Stimulated activated CD8-positive, alpha-beta memory T cell treated with anti-CD3 and anti-CD28 coated beads, Interleukin-4, amount 100 ng/mL, for 48 hours (primary cell): ENCODE measurements around the gene MSTN.

Experiments used
- DNase-seq: peaks from one replicate; pipeline ENCODE4 v3.0.0-alpha.2; 2020

The MSTN gene

GRCh38 chr2:190062601-190063000, at the start of gene MSTN:
MSTN (minus strand) TSS chr2:190062729; CDS start chr2:190062596, 133 bp downstream.
- DNase-seq = no peak

GRCh38 chr2:190111166-190111565, 48.6 kb upstream of the MSTN start:
- no peak for DNase-seq

- DNase-seq = no peak
These were observed 48.2 kb upstream of the MSTN start for GRCh38 chr2:190110699-190111098.

- DNase-seq = no peak
These were observed 47.6 kb upstream of the MSTN start for GRCh38 chr2:190110131-190110530.

GRCh38 chr2:190107409-190107808, 44.9 kb upstream of the MSTN start:
- DNase-seq = no peak

GRCh38 chr2:190106783-190107182, 44.3 kb upstream of the MSTN start:
- no peak for DNase-seq

GRCh38 chr2:190105554-190105953, 43.0 kb upstream of the MSTN start:
- no peak for DNase-seq

- no peak for DNase-seq
These were observed 40.6 kb upstream of the MSTN start for GRCh38 chr2:190103144-190103543.

GRCh38 chr2:190099890-190100697, 37.6 kb upstream of the MSTN start:
- DNase-seq = no peak

GRCh38 chr2:190098851-190099250, 36.3 kb upstream of the MSTN start:
- no peak for DNase-seq

GRCh38 chr2:190097115-190097514, 34.6 kb upstream of the MSTN start:
- DNase-seq = no peak

- DNase-seq = no peak
These were observed 31.9 kb upstream of the MSTN start for GRCh38 chr2:190094316-190094871.

- no peak for DNase-seq
These were observed 31.3 kb upstream of the MSTN start for GRCh38 chr2:190093793-190094192.

- DNase-seq = no peak
These were observed 27.6 kb upstream of the MSTN start for GRCh38 chr2:190090148-190090547.

GRCh38 chr2:190088917-190089316, 26.4 kb upstream of the MSTN start:
- peak; percentile 49 for DNase-seq

- DNase-seq = no peak
These were observed 22.2 kb upstream of the MSTN start for GRCh38 chr2:190084704-190085103.

GRCh38 chr2:190082118-190082517, 19.6 kb upstream of the MSTN start:
- no peak for DNase-seq

- no peak for DNase-seq
These were observed 18.1 kb upstream of the MSTN start for GRCh38 chr2:190080527-190081049.

- DNase-seq = no peak
These were observed 16.6 kb upstream of the MSTN start for GRCh38 chr2:190079160-190079559.

GRCh38 chr2:190075623-190076022, 13.1 kb upstream of the MSTN start:
- no peak for DNase-seq

GRCh38 chr2:190069936-190070696, 7.6 kb upstream of the MSTN start:
- no peak for DNase-seq

- no peak for DNase-seq
These were observed 6.2 kb upstream of the MSTN start for GRCh38 chr2:190068764-190069163.

- DNase-seq = no peak
These were observed 3.3 kb upstream of the MSTN start for GRCh38 chr2:190065839-190066238.

GRCh38 chr2:190063624-190064023, 1.1 kb upstream of the MSTN start:
- no peak for DNase-seq
